Hematopoietic multipotent progenitor cell treated with erythropoietin and hydrocortisone succinate and interleukin-3 and kit ligand, for 4 days (in vitro differentiated cells): ENCODE data around the gene USP40.

Source experiments
- DNase-seq: peaks from one replicate; pipeline ENCODE4 v3.0.0-alpha.2; 2015

USP40 gene

DNA sequence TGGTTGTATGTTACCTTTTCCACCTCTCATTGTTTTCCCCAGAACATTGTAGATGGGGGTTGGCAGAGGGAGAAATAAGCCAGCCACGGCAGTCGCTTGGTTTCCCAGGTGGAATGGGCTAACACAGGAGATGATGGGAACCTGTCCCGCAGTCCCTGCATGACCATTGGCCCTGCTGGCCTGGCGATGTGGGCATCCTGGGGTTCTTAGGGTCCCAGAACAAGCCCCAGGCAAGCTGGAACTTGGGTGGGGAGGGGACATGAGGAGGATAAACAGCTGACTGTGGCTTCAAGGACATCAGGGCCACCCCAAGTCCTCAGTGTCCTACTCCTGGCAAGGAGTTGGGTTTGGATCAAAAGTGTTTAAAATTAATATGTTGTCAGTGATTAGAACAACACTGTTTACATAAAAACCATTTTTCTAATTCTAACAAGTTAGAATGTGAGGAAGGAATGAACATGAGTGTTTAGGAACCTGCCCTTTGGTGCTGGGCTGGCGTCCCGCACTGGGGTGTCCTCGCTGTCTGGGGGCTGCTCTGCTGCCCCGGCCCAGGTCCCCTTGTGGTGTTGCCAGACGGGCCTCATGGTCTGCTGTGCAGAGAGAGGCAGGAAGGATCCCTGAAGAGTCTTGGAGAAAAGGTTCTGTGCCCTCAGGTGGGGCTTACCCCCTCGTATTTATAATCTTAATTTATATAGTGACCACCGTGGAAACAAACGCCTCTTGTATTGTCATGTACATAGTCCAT is 95.1 kb downstream of the USP40 start:
- no peak for DNase-seq

DNA sequence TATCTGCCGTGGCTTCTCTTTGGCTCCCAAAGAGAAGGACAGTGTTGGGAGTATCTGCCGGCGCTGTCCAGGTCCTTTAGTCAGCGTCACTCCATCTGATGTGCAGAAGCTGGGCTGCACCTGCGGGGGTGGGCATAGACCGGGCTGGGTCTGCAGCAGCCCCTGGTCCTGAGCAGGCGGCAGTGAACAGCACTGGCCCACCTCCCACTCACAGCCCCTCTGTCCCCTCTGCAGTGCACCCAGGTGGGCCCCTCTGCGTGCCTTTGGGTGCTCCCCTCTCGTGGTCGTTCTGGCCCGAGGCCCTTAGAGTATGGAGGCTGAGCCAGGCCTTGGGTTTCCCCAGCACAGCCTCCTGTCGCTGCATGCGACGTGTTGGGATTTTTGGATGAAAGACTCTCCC is 95.7 kb downstream of the USP40 start:
- DNase-seq: no peak

DNA sequence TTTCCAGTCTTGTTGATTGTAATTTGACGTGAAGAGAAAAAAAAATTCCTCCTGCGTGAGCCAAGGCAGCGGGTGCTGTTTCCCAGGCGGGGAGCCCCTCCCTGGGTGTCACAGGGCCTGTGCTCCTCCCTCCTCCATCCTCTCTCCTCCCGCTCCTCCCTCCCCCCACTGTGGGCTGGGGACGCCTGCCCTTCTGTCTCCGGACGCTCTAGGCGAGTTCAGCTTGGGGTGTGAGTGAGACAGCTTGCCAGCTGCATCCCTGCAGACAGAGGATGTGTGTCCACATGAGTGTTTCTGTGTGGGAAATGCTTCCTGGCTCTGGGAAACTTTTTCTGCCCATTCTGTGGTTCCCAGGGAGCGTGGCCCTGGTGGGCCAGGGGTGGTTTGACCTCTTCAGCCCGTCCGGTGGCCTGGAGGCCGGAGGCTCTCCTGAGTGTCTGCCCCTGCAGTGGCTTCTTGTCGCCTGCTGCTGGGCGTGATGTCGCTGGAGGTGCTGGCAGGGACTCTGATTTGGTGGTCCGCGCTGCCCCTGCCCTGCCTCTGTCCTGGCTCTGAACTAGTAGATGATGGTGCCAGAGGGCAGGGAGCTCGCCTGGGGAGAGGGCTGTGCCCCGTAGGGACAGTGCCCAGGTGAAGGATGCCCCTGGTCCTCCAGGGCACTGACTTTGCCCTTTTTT is 96.4 kb downstream of the USP40 start:
- no peak for DNase-seq

DNA sequence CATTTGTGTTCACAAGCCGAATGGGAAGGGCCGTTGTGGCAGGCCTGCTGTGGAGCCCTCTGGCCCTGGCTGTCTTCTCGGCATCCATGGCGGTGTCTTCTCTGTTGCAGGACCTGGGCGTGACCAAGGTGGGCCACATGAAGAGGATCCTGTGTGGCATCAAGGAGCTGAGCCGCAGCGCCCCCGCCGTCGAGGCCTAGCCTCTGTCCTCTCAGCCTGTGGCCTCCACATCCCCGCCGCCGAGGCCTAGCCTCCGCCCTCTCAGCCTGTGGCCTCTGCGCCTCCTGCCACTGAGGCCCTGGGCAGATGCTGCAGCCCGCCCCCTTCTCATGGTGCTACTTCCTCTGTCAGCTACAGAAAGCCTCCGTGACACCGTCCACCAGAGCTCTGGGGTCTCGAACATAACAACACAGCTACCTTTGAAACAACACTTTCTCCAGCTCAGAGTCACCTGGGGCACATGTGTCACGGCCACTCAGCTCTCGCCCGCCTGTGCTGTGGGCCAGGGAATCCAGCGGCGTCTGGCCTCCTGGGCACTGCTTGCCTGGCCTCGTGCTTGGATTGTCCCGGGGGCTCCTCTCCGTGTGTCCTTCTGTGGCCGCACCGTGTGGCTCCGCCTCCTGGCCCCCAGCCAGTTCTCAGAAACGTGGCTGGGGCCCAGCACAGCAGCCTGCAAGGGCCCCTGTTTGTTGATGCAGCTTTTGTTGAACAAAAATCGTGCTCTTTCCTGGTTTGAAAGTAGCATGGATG is 97.1 kb downstream of the USP40 start:
- DNase-seq: no peak

DNA sequence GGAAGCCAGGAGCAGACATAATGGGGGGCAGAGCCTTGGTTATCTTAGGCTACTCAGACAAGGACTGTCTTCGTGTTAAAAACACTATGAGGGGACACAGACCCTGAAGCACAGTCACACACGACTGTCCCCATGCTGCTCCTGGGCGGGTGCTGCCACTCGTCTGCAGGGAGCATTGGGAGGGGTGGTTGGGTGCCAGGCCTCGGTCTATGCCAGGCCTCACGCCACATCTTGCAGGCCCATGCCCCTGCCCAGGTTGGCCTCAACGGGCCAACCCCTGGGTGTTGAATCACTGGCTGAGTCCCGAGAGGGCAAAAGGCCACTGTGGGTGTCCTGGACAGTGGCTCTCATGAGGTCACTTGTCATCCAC is 97.9 kb downstream of the USP40 start:
- no peak for DNase-seq

DNA sequence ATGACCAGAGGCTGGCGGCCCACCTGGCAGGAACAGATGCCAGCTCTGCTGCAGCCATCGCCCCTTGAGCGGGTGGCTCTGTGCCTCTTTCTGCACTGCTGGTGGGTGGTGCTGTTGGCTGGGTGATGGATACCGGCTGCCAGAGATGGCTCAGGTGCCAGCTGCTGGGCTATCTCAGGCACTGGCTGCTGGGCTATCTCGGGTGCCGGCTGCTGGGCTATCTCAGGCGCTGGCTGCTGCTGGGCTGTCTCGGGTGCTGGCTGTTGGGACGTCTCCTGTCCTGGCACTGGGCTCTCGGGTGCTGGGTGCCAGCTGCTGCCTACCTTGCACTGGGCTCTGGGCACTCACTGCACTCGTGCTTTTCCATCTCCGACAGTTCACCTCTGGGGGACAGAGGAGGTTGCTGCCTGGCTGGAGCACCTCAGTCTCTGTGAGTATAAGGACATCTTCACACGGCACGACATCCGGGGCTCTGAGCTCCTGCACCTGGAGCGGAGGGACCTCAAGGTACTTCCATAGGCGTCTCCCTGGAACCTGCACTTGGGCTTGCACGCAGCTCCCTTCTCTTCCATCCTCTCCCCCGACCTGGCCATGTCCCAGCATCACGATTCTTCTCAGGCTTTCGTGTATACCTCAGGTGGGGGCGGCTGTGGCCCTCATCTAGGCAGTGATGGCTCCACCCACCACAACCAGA is 98.4 kb downstream of the USP40 start:
- no peak for DNase-seq

DNA sequence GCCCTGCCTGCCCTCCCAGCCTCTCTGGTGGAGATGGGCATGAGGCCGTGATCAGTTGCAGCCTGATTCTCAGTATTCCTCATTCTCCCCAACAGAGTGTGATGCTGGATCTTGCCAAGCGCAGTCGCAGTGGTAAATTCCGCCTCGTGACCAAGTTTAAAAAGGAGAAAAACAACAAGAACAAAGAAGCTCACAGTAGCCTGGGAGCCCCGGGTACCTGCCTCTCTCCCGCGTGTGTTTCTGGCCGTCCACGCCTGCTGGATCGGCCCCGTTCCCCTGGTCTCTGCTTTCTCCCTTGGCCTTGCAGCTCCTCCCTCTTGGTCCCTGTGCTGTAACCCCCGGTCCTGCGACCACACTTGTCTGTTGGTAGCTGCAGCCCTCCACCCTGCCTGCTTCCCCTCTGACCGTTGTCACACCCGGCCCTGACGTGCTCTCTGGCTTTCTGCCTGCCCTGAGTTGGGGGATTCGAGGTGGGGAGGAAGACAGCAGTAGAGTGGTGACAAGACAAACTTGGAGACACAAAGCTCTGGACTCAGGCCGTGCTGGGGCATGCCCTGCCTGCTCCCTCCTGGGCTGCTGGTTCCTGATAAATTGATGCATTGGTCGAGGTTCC is 99.5 kb downstream of the USP40 start:
- no peak for DNase-seq

DNA sequence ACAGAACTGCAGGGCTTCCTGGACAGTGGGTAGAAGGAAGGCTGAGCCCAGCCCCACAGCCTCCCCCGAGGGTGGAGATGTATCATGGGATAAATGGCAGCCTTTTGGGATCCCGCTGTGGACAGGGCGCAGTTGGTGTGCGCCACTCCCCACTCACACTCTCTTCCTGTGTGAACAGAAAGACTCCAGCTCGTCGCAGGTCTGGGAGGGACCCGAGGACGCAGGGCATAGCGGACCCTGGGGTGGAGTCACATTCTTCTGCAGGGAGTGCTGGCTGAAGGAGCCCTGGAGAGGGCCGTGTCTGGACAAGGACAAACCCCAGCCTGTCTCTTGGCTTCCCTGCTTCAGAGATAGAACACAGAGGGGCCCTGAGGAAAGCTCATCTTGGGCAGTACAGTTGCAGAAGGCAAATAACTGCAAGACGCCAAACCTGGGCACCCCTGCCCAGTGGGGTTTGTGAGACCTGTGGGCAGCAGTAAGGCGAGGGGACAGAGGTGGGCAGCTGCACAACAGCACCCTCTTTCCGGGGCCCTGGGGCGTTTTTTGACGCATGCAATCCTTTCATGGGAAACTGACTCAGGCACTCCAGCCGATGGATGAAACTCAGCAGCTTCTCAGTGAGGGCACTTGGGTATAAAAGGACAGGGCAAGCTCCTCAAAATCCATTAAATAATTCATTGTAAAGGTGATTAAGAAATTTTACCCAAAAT is 101.9 kb downstream of the USP40 start:
- no peak for DNase-seq

DNA sequence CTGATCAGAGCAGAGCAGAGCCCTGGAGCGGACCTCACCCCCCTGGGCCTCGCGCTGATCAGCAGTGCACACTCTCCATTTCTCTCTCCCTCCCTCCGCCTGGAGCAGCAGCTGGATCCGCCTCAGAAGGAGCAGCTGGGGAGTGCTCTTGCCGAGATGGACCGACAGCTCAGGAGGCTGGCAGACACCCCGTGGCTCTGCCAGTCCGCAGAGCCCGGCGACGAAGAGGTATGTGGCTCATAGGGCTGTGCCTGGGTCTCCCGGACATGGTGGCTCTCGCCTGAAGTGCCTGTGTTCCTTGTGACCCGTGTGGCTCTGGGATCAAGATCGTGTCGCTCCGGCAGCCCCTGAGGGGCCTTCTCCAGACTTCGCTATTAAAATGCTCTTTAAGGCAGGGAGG is 102.5 kb downstream of the USP40 start:
- DNase-seq: no peak

DNA sequence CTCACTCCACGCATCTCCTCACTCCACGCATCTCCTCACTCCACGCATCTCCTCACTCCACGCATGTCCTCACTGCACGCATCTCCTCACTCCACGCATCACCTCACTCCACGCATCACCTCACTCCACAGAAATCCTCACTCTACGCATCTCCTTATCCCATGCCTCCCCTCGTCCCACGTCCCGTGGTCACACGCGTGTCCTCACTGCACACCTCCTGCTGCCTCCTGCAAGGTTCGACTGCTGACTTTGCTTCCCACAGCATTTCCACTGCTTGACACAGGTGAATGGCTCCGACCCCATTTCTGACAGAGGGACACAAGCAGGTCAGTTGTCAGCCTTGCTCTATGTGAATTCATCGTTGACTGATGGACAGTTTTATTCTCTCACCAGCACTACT is 103.0 kb downstream of the USP40 start:
- no peak for DNase-seq

DNA sequence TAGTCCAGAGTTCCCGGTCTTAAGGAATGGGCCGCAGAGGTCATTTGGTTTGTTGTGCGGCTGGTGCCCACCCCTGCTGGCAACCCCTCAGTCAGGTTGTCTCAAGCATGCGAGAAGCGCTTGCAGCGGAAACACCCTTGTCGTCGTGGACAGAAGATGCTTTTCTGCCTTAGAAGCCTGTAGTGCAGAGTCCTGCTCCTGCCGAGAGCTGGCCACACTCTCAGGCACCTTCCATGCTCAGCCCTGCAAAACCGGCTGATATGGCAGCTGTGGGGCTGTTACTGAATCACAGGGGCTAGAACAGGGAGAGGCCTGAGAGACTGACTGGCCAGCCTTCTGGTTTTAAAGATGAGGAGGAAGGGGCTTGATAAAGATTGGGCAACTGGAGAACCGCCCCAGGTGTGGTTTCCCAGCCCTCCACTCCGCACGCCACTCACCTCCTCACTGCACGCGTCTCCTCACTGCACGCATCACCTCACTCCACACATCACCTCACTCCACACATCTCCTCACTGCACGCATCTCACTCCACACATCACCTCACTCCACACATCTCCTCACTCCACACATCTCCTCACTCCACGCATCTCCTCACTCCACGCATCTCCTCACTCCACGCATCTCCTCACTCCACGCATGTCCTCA is 103.6 kb downstream of the USP40 start:
- DNase-seq: no peak

DNA sequence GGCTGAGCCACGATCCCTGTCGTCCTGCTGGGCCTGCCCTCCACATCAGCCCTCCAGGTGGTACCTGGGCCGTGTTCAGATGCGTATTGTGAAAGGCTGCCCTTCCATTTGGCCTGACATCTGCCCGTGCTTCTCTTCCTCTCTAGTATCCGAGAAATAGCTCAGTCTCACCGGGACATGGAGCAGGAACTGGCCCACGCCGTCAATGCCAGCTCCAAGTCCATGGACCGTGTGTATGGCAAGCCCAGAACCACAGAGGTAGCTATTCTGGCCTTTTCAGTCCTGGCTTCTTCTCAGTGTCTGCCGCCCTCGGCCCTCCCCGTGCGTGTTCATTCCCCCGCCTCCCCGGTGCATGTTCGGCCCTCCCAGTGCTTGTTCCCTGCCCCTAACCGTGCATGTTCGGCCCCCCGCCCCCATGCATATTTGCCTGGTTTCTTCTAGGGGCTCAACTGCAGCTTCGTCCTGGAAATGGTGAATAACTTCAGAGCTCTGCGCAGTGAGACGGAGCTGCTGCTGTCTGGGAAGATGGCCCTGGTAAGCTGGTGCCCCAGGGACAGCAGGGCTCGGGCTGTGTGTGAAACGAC is 104.3 kb downstream of the USP40 start:
- DNase-seq: no peak

DNA sequence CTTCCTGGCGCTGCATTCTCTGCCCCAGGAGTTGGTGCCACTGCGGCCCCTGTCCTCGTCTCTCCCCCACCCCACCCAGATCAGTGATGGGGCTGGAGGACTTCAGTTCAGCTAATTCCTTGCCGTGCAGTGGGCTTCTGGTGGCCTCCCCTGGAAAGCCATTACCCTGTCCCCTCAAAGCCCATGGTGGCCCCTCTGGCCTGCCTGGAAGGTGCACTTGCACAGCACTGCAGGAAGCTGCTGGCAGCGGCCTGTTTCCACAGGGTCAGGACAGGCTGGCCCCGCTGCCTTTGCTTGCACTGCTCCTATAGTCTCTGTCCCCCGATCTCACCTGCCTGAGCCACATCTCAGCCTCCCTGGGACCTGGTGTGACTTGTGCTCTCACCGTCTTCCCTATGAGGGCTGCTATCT is 105.1 kb downstream of the USP40 start:
- DNase-seq: no peak

DNA sequence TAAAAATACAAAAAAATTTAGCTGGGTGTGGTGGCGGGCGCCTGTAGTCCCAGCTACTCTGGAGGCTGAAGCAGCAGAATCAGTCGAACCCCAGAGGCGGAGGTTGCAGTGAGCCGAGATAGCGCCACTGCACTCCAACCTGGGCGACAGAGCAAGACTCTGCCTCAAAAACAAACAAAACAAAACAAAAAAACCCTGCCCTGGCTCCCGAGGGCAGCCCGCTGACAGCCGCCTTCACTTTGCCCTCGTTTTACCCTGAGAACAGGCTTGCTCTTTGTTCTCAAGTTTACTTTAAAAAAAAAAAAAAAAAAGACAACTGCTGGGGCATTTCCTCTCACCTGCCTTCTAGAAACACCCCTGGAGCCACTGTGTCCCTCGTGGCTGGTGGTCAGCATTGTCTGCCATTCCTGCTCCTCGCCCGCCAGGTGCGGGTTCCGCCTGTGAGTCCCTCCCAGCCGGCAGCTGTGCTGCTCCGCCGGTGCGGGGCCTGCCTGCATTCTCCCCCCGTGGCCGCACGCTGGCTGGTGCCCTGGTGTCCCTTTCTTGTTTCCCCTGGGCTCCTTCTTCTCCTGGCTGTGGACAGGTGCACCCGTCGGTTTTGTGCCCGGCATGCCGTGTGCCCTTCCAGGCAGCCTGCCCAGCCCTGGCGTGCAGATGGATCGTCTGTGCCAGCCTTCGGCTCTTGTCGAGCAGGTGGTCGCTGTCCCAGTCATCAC is 105.7 kb downstream of the USP40 start:
- no peak for DNase-seq

DNA sequence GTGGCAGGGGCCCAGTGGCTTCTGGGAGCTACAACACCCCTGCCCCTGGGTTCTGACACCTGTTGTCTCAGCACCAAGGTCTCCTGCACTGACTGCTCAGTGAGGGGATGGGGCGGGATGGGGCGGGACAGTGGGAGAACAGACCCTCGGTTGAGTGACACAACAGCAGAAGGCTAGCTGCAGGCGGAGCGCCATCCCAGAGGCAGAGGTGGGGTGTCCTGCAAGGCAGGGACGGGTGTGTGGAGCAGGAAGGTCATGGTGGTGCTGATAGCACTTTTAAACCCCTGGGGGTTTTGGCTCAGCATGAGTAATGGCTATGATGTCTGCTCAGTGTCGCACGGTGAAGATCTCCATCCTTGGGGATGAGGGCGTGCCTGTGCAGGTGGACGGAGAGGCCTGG is 107.2 kb downstream of the USP40 start:
- no peak for DNase-seq

DNA sequence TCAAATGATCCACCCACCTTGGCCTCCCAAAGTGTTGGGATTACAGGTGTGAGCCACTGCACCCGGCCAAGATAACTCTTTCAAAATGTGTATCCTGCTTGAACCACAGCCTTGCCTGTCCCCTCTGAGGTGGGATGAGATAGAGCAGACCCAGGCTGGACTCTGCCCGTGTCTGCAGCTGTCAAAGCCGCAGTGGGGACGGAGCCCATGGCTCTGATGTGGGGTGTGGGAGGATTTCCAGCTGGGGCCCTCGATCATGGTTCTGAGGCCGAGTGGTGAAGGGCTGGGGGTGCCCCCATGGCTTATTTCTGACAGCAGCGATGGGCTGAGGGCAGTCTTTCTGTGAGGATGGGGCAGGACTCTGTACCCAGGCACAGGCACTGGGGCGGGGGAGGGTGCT is 107.8 kb downstream of the USP40 start:
- no peak for DNase-seq

DNA sequence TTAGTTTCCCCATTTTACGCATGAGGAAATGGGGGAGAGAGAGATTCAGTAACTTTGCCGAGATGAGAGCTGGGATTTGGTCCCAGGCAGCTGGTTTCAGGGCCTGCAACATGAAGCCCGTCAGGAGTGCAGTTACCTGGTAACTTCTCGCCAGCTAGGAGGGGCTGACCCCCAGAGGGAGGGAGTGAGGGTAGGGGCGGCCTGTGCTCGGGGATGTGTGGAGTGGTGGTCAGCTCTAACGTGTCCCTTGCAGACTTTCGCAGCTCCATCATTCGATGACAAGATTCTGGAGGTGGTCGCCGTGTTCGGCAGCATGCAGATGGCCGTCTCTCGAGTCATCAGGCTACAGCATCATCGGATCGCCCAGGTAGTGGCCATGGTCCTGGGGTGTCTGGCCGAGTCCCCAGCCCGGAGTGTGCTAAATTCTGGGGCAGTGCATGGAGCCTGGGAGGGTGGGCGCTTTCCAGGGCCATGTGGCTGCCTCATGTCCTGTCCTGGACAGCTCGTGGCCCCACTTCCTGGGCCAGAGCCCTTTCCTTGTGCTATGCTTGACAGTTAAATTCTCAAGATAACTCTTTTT is 108.5 kb downstream of the USP40 start:
- DNase-seq: no peak

DNA sequence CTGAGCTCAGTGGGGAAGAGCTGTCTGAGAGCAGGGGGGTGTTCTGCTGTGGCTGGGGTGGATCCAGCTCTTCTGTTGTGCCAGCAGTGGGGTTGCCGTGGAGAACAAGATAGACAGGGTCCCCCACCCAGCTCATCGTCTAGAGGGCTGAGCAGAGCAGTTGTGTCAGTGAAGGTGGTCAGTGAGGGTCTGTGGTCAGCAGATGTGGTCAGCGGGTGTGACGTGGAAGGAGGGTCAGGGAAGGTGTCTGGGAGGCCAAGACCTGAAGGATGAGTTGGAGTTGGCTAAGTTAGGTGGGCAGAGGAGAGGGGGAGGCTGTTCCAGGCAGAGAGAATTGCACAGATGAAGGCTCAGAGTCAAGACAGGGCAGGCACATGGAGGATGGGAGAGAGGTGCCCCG is 109.2 kb downstream of the USP40 start:
- no peak for DNase-seq

DNA sequence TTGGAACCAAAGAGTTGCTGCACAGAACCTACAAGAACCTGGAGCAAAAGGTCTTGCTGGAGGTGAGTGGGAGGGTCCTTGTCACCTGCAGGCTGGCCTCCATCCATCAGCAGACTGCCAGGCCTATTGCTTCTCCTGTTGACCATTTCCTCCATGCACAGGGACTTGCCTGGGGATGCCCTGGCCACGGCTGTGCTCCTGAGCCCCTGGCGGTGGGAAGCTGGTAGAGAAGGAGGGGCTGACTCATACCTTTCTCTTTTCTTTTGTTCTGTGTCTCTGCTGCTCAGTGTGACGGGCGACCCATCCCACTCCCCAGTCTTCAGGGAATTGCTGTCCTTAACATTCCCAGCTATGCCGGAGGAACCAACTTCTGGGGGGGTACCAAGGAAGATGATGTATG is 109.6 kb downstream of the USP40 start:
- no peak for DNase-seq

DNA sequence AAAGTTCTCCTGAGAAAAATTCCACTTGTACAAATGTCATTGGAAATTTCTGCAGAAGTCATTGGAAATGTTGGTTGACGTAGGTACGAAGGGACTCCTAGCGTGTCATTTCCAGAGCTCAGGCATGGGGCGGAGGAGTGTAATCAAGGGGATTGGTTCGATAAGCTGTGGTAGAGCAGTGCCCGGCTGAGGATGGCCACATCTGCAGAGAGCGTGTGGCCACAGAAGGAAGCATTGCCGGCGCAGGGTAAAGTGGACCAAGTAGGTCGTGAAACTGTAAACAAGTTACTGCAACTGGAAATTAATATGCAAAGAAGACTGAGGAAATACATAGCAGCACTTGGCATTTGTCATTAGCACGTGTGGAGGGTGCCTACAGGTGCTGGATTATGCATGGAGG is 110.5 kb downstream of the USP40 start:
- no peak for DNase-seq
